HepG2 (cell line): ENCODE data around the gene HBA1.

Experiments
- ARID4A ChIP-seq: sonication (generic); formaldehyde crosslinking; IDR thresholded peaks from 2 replicates; pipeline ENCODE4 v1.5.0; 2020; ENCODE audit warnings: mild to moderate bottlenecking, missing genetic modification reagents, borderline replicate concordance
- BHLHE40 ChIP-seq: IDR thresholded peaks from 2 replicates; pipeline ENCODE4 v1.6.1; 2011; ENCODE audit warnings: low read length, improper control_type of control experiment
- CTCF ChIP-seq: sonication (generic); formaldehyde crosslinking; IDR thresholded peaks from 2 replicates; pipeline ENCODE4 v1.5.0; 2020; ENCODE audit warnings: mild to moderate bottlenecking, missing genetic modification reagents, moderate library complexity
- EP300 ChIP-seq, 3 experiments: sonication (generic) in 1 of 3; formaldehyde crosslinking in 1 of 3; IDR thresholded peaks; 2 replicates each; pipeline versions ENCODE4 v1.5.1 to v1.6.1; 2011 to 2020; ENCODE audit warnings: low read depth in 2 of 3, low read length in 2 of 3, borderline replicate concordance in 1 of 3, improper control_type of control experiment in 1 of 3, mild to moderate bottlenecking in 1 of 3, missing genetic modification reagents in 1 of 3, moderate library complexity in 1 of 3
- POGK ChIP-seq: sonication (generic); formaldehyde crosslinking; conservative IDR thresholded peaks from 2 replicates; pipeline ENCODE4 v1.8.0; 2022; ENCODE audit warnings: mild to moderate bottlenecking, moderate library complexity, missing genetic modification reagents
- POLR2A ChIP-seq, 2 experiments: IDR thresholded peaks; 2 replicates each; pipeline ENCODE4 v1.6.1; 2011; ENCODE audit warnings: low read depth in 2 of 2, low read length in 2 of 2, mild to moderate bottlenecking in 1 of 2, moderate library complexity in 1 of 2; ENCODE audit not compliant: insufficient read depth in 1 of 2
- RAD51 ChIP-seq: fragments of 450-650 bp; IDR thresholded peaks from 2 replicates; pipeline ENCODE4 v1.6.1; 2016; ENCODE audit warnings: borderline replicate concordance
- REST ChIP-seq, 2 experiments: IDR thresholded peaks; 2 replicates each; pipeline ENCODE4 v1.6.1; 2011 to 2012; ENCODE audit warnings: low read length in 2 of 2, borderline replicate concordance in 1 of 2, low read depth in 1 of 2, mild to moderate bottlenecking in 1 of 2, moderate library complexity in 1 of 2
- RNF2 ChIP-seq: fragments of 450-650 bp; conservative IDR thresholded peaks from 2 replicates; pipeline ENCODE4 v1.6.1; 2016; ENCODE audit warnings: low read depth
- SMAD3 ChIP-seq: sonication (generic); formaldehyde crosslinking; IDR thresholded peaks from 2 replicates; pipeline ENCODE4 v1.4.0; 2020; ENCODE audit warnings: missing genetic modification reagents
- SUZ12 ChIP-seq: fragments of 150-350 bp; IDR thresholded peaks from 2 replicates; pipeline ENCODE4 v1.6.1; 2014; ENCODE audit warnings: low read depth, low read length
- ZMYM2 ChIP-seq: sonication (generic); formaldehyde crosslinking; IDR thresholded peaks from 2 replicates; pipeline ENCODE4 v1.8.0; 2022; ENCODE audit warnings: mild to moderate bottlenecking, missing genetic modification reagents
- ZSCAN30 ChIP-seq: sonication (generic); formaldehyde crosslinking; IDR thresholded peaks from 2 replicates; pipeline ENCODE4 v1.5.0; 2020; ENCODE audit warnings: mild to moderate bottlenecking, missing genetic modification reagents

- no peak for TF ChIP-seq RNF2
- TF ChIP-seq RAD51 = no peak
- TF ChIP-seq CTCF (CRISPR knock-in tag) = no peak
- TF ChIP-seq EP300 (IDR thresholded peaks at IDR 0.05; ENCODE audit: low read depth in 2 of 2, low read length in 2 of 2) = no peak
- TF ChIP-seq EP300 (CRISPR knock-in tag; IDR thresholded peaks at IDR 0.05; ENCODE audit: borderline replicate concordance) = no peak
- TF ChIP-seq POLR2A (IDR thresholded peaks at IDR 0.05; ENCODE audit: insufficient read depth in 1 of 2, low read depth in 2 of 2, low read length in 2 of 2) = no peak
- TF ChIP-seq REST (IDR thresholded peaks at IDR 0.05; ENCODE audit: borderline replicate concordance in 1 of 2, low read depth in 1 of 2, low read length in 2 of 2) = no peak
- no peak for TF ChIP-seq ZMYM2 (CRISPR knock-in tag)
- no peak for TF ChIP-seq BHLHE40
- TF ChIP-seq SUZ12 = no peak
- TF ChIP-seq SMAD3 (CRISPR knock-in tag) = no peak
- no peak for TF ChIP-seq ARID4A
- TF ChIP-seq POGK (CRISPR knock-in tag) = no peak
- no peak for TF ChIP-seq ZSCAN30 (CRISPR knock-in tag)
These were observed 9.3 kb upstream of the HBA1 start for GRCh38 chr16:167122-167690.
